HepG2 (cell line): ENCODE data around the gene PCBP4. TPM values are rescaled to one million over a fixed set of nuclear protein-coding genes. Genes with fewer than 3 reads are reported as not detected.

ENCODE experiments used
- ATAC-seq: fragments of 200-7000 bp; cut with Tn5 transposase; 3 replicates; pipeline ENCODE4 v1.9.1; 2020; ENCODE audit warnings: mild to moderate bottlenecking, moderate library complexity
- BruUV-seq: library from RNA; stranded (reverse); fragments of 400-500 nt; replicated peaks from 2 replicates; lab custom pipeline; 2021; lab: Mats Ljungman, UMichigan
- CTCF ChIA-PET: fragments of 300-600 bp; formaldehyde crosslinking; extraction: SDS; loops from one replicate; lab custom pipeline; 2021; ENCODE audit warnings: low total read pairs, inconsistent platforms, low intra/inter-chr PET ratio; lab: Yijun Ruan, JAX
- POLR2A ChIA-PET: fragments of 350-600 bp; sonication (Branson Sonifier 250); formaldehyde crosslinking; loops from one replicate; lab custom pipeline; 2020; ENCODE audit warnings: antibody characterized with exemption, inconsistent platforms; lab: Yijun Ruan, JAX
- DNase-seq: peaks from one replicate; pipeline ENCODE4 v3.0.0-alpha.2; 2015; ENCODE audit warnings: low spot score
- FAIRE-seq: peaks from 3 replicates; lab custom pipeline; 2011; peaks lifted over from hg19 to GRCh38; lab: Jason Lieb, UNC
- H2AFZ ChIP-seq: one replicate; pipeline ENCODE4 v1.6.1; 2011; ENCODE audit warnings: low read length, inconsistent platforms
- H3K27ac ChIP-seq: fragments of 300-600 bp; 3 replicates; pipeline ENCODE4 v1.8.0; 2011; ENCODE audit warnings: mixed run types, mild to moderate bottlenecking, mixed read lengths, low read length, inconsistent platforms; ENCODE audit not compliant: insufficient read depth; ENCODE audit errors: extremely low read length
- H3K27me3 ChIP-seq, 2 experiments: fragments of 200-600 bp in 1 of 2; 2 replicates in 1 of 2; 3 replicates in 1 of 2; pipeline versions ENCODE4 v1.6.0 to v1.8.0; 2011; ENCODE audit warnings: low read length in 2 of 2, mild to moderate bottlenecking in 2 of 2, moderate library complexity in 2 of 2, inconsistent platforms in 1 of 2; ENCODE audit not compliant: insufficient read depth in 2 of 2, control insufficient read depth in 1 of 2
- H3K36me3 ChIP-seq, 2 experiments: fragments of 200-600 bp in 1 of 2; replicated peaks in 1 of 2; 2 replicates in 1 of 2; 3 replicates in 1 of 2; pipeline versions ENCODE4 v1.5.1 to v1.8.0; 2011; ENCODE audit warnings: low read length in 2 of 2, inconsistent platforms in 1 of 2; ENCODE audit not compliant: insufficient read depth in 2 of 2, control insufficient read depth in 1 of 2
- H3K4me1 ChIP-seq: 2 replicates; pipeline ENCODE4 v1.5.1; 2012; ENCODE audit warnings: low read length, inconsistent platforms; ENCODE audit not compliant: insufficient read depth
- H3K4me2 ChIP-seq: 2 replicates; pipeline ENCODE4 v1.6.0; 2011; ENCODE audit warnings: low read depth, low read length, inconsistent platforms
- H3K4me3 ChIP-seq, 3 experiments: fragments of 200-600 bp in 1 of 3; sonication (generic), shearing (Covaris generic) in 1 of 3; replicated peaks in 1 of 3; 2 replicates each; pipeline ENCODE4 v1.5.1; 2011 to 2016; ENCODE audit warnings: low read length in 3 of 3, inconsistent platforms in 2 of 3, low read depth in 2 of 3, mild to moderate bottlenecking in 2 of 3, control low read depth in 1 of 3, mixed read lengths in 1 of 3; ENCODE audit not compliant: insufficient read depth in 1 of 3
- H3K79me2 ChIP-seq: one replicate; pipeline ENCODE4 v1.6.1; 2011; ENCODE audit warnings: low read length, inconsistent platforms; ENCODE audit not compliant: insufficient read depth
- H3K9ac ChIP-seq: 2 replicates; pipeline ENCODE4 v1.6.0; 2011; ENCODE audit warnings: mild to moderate bottlenecking, low read depth, low read length, inconsistent platforms; ENCODE audit not compliant: insufficient read depth
- H3K9me3 ChIP-seq: 2 replicates; pipeline ENCODE4 v1.5.1; 2012; ENCODE audit warnings: mild to moderate bottlenecking, low read length
- H4K20me1 ChIP-seq: 2 replicates; pipeline ENCODE4 v1.6.0; 2011; ENCODE audit warnings: inconsistent platforms, mild to moderate bottlenecking, low read length, moderate library complexity; ENCODE audit not compliant: insufficient read depth
- ARNT ChIP-seq: fragments of 450-650 bp; IDR thresholded peaks from 2 replicates; pipeline ENCODE4 v1.6.1; 2017
- HNRNPL ChIP-seq: fragments of 200-400 bp; formaldehyde crosslinking; IDR thresholded peaks from 2 replicates; pipeline ENCODE4 v1.6.1; 2017; ENCODE audit warnings: mild to moderate bottlenecking, low read depth, low read length
- MTA1 ChIP-seq: sonication (generic); formaldehyde crosslinking; IDR thresholded peaks from 2 replicates; pipeline ENCODE4 v1.4.0; 2020; ENCODE audit warnings: missing genetic modification reagents, mild to moderate bottlenecking, borderline replicate concordance
- NFE2L2 ChIP-seq: fragments of 150-350 bp; IDR thresholded peaks from 2 replicates; pipeline ENCODE4 v1.6.1; 2014; ENCODE audit warnings: low read length
- PCBP2 ChIP-seq: fragments of 200-400 bp; formaldehyde crosslinking; optimal IDR thresholded peaks from 2 replicates; pipeline ENCODE3; 2018; ENCODE audit warnings: low read length, low read depth; ENCODE audit not compliant: poor library complexity, severe bottlenecking
- PHB2 ChIP-seq: fragments of 450-650 bp; IDR thresholded peaks from 2 replicates; pipeline ENCODE4 v1.6.1; 2018; ENCODE audit not compliant: partially characterized antibody
- POLR2G ChIP-seq: fragments of 200-400 bp; formaldehyde crosslinking; IDR thresholded peaks from 2 replicates; pipeline ENCODE4 v1.6.1; 2018; ENCODE audit warnings: mild to moderate bottlenecking, low read depth, low read length, moderate library complexity
- RBFOX2 ChIP-seq: fragments of 200-400 bp; formaldehyde crosslinking; IDR thresholded peaks from 2 replicates; pipeline ENCODE4 v1.6.1; 2017; ENCODE audit warnings: low read depth, mild to moderate bottlenecking, low read length
- RXRA ChIP-seq: sonication (generic); formaldehyde crosslinking; IDR thresholded peaks from 2 replicates; pipeline ENCODE4 v1.5.1; 2020; ENCODE audit warnings: missing genetic modification reagents
- SMYD3 ChIP-seq: sonication (generic); formaldehyde crosslinking; IDR thresholded peaks from 2 replicates; pipeline ENCODE4 v1.8.1; 2023; ENCODE audit warnings: mild to moderate bottlenecking, missing genetic modification reagents
- SRF ChIP-seq: IDR thresholded peaks from 2 replicates; pipeline ENCODE4 v1.6.1; 2011; ENCODE audit warnings: mild to moderate bottlenecking, low read depth, low read length, moderate library complexity
- ZNF224 ChIP-seq: sonication (generic); formaldehyde crosslinking; IDR thresholded peaks from 2 replicates; pipeline ENCODE4 v1.5.0; 2020; ENCODE audit warnings: mild to moderate bottlenecking, missing genetic modification reagents
- ZNF569 ChIP-seq: sonication (generic); formaldehyde crosslinking; IDR thresholded peaks from 2 replicates; pipeline ENCODE4 v1.5.0; 2020; ENCODE audit warnings: mild to moderate bottlenecking, missing genetic modification reagents, moderate library complexity, borderline replicate concordance
- ZNF737 ChIP-seq: sonication (generic); formaldehyde crosslinking; IDR thresholded peaks from 2 replicates; pipeline ENCODE4 v1.5.0; 2020; ENCODE audit warnings: missing genetic modification reagents, mild to moderate bottlenecking, borderline replicate concordance
- WGBS: methylation state at CpG from one replicate; pipeline ENCODE4 v1.1.6; 2017; ENCODE audit warnings: low lambda C conversion rate; 5-methylcytosine and 5-hydroxymethylcytosine counted together
- in situ Hi-C: cut with HindIII; loops from 2 replicates; pipeline ENCODE4 v1.10.0; 2017; ENCODE audit warnings: low pct_unique_long_range_greater_than_20kb; ENCODE audit not compliant: extremely low pct_ligation_motif_present
- intact Hi-C: fragments of 100-400 bp; cut with micrococcal nuclease; formaldehyde crosslinking; loops from one replicate; pipeline ENCODE4 v1.10.0; 2022; ENCODE audit not compliant: unreplicated experiment
- polyA plus RNA-seq, 8 experiments: library from polyadenylated mRNA; depleted of rRNA in 3 of 8; stranded (reverse) in 7 of 8; unstranded in 1 of 8; fragments of >200 nt; fragmentation: Illumina TruSeq in 4 of 8; extraction: Trizol in 4 of 8; gene quantifications; 2 replicates each; pipeline versions ENCODE4 v1.2.1 to v1.2.3, GENCODE V29; 2011 to 2016; ENCODE audit warnings: low read depth in 4 of 8, missing spikeins in 1 of 8, mixed read lengths in 1 of 8; ENCODE audit not compliant: insufficient read depth in 1 of 8
- total RNA-seq, 5 experiments: library from RNA; depleted of rRNA; stranded (reverse); fragments of >200 nt; fragmentation: Illumina TruSeq; extraction: Trizol; gene quantifications; 2 replicates each; pipeline ENCODE4 v1.2.3, GENCODE V29; 2016; ENCODE audit warnings: low read depth in 1 of 5
- TF ChIP-seq, protein P1 (sequence below): sonication (generic); formaldehyde crosslinking; IDR thresholded peaks from 2 replicates; pipeline ENCODE4 v1.5.0; 2020; ENCODE audit warnings: mild to moderate bottlenecking, low read depth, missing genetic modification reagents, borderline replicate concordance
- TF ChIP-seq, protein P2 (sequence below): sonication (generic); formaldehyde crosslinking; IDR thresholded peaks from 2 replicates; pipeline ENCODE4 v1.4.0; 2020; ENCODE audit warnings: missing genetic modification reagents
- TF ChIP-seq, protein P3 (sequence below): sonication (generic); formaldehyde crosslinking; IDR thresholded peaks from 2 replicates; pipeline ENCODE4 v1.5.0; 2020; ENCODE audit warnings: mild to moderate bottlenecking, missing genetic modification reagents, borderline replicate concordance

PCBP4 gene
- total and polyA plus RNA-seq, 2 of the 13 experiments (the other 11 are each of a cell fraction or from before 2014, with no cell fraction given) = 36.8 to 51.3 TPM

DNA sequence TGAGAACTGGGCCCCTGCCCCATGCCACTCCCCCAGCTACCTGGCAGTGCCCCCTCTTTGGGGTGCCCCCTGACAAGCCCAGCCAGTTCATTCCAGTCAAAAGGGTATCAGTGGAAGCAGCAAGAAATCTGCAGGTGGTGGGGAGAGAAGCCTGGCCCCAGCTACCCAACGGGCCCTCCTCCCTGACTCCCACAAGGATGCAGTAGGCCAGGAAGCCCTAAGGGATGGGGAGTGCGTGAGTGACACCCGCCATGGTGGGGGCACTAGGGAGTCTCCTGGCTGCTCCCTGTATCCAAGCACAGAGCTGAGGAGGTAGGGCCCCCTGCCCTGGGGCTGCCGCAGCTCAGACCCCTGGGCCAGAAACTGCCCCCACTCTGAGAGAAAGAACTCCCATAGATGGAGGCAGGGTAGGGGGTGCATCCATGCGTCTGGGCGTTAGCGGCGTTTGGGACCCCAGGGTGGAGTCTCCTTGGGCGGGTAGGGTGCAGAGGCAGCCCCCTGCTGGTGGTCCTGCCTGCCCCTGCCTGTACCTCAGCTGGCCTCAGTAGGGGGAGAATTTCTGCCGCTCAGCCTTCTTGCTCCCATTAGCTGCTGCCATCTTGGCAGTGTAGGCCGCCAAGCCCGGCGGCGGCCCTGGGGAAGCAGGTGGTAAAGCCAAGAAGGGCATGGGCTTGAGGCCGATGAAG, 9.6 kb downstream of the PCBP4 start (continued):
- TF ChIP-seq RXRA (no peak), ZNF224 (CRISPR knock-in tag) (no peak), MTA1 (CRISPR knock-in tag) (no peak), NFE2L2 (no peak), ARNT (no peak)
- TF ChIP-seq, protein P1, sequence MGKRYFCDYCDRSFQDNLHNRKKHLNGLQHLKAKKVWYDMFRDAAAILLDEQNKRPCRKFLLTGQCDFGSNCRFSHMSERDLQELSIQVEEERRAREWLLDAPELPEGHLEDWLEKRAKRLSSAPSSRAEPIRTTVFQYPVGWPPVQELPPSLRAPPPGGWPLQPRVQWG (CRISPR knock-in tag) = no peak

DNA sequence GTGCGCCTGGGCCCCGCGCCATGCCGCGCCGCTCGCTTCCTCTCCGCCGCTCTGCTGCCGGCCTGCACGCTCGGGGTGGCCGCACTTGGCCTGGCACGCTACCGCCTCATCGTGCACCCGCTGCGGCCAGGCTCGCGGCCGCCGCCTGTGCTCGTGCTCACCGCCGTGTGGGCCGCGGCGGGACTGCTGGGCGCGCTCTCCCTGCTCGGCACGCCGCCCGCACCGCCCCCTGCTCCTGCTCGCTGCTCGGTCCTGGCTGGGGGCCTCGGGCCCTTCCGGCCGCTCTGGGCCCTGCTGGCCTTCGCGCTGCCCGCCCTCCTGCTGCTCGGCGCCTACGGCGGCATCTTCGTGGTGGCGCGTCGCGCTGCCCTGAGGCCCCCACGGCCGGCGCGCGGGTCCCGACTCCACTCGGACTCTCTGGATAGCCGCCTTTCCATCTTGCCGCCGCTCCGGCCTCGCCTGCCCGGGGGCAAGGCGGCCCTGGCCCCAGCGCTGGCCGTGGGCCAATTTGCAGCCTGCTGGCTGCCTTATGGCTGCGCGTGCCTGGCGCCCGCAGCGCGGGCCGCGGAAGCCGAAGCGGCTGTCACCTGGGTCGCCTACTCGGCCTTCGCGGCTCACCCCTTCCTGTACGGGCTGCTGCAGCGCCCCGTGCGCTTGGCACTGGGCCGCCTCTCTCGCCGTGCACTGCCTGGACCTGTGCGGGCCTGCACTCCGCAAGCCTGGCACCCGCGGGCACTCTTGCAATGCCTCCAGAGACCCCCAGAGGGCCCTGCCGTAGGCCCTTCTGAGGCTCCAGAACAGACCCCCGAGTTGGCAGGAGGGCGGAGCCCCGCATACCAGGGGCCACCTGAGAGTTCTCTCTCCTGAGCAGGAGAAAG, 11.1 kb downstream of the PCBP4 start:
- no peak overlapping the region for H2AFZ ChIP-seq
- DNase-seq = no peak
- H3K4me2 ChIP-seq = no peak overlapping the region
- BruUV-seq = no TSS peak
- no peak for FAIRE-seq
- no peak overlapping the region for H3K27ac ChIP-seq
- no peak overlapping the region for H3K4me3 ChIP-seq
- ATAC-seq = peak; percentile 18
- in situ Hi-C loops = no loop called here
- H3K4me1 ChIP-seq = peaks cover 10% of the 10 kb centered on the region
- H4K20me1 ChIP-seq = no peaks in the 10 kb centered on the region
- no peak overlapping the region for H3K9ac ChIP-seq
- H3K9me3 ChIP-seq = no peaks in the 10 kb centered on the region
- no peaks in the 10 kb centered on the region for H3K27me3 ChIP-seq
- ChIA-PET CTCF (no interaction called here), POLR2A (interaction anchor here (1.3 kb wide), 1 partner anchor 17 kb away, joined by 4 read pairs; the partner anchor contains the start of gene ABHD14B)
- WGBS = 97% methylated on average over 85 of the region's 97 CpGs
- intact Hi-C loops = no loop called here
- H3K79me2 ChIP-seq = no peaks in the 10 kb centered on the region
- peaks cover 4 to 19% of the 10 kb centered on the region in 2 experiments; a peak in 4 of 5 replicates for H3K36me3 ChIP-seq
- TF ChIP-seq SMYD3 (CRISPR knock-in tag) (no peak), PCBP2 (no peak), SRF (no peak), POLR2G (no peak), ZNF737 (CRISPR knock-in tag) (no peak), ZNF569 (CRISPR knock-in tag) (no peak), RBFOX2 (peak; percentile 60; the same call in 1 of the 2 replicates), HNRNPL (peak; percentile 83), PHB2 (no peak)
- TF ChIP-seq, protein P2, sequence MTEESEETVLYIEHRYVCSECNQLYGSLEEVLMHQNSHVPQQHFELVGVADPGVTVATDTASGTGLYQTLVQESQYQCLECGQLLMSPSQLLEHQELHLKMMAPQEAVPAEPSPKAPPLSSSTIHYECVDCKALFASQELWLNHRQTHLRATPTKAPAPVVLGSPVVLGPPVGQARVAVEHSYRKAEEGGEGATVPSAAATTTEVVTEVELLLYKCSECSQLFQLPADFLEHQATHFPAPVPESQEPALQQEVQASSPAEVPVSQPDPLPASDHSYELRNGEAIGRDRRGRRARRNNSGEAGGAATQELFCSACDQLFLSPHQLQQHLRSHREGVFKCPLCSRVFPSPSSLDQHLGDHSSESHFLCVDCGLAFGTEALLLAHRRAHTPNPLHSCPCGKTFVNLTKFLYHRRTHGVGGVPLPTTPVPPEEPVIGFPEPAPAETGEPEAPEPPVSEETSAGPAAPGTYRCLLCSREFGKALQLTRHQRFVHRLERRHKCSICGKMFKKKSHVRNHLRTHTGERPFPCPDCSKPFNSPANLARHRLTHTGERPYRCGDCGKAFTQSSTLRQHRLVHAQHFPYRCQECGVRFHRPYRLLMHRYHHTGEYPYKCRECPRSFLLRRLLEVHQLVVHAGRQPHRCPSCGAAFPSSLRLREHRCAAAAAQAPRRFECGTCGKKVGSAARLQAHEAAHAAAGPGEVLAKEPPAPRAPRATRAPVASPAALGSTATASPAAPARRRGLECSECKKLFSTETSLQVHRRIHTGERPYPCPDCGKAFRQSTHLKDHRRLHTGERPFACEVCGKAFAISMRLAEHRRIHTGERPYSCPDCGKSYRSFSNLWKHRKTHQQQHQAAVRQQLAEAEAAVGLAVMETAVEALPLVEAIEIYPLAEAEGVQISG = no peak
- TF ChIP-seq, protein P3, sequence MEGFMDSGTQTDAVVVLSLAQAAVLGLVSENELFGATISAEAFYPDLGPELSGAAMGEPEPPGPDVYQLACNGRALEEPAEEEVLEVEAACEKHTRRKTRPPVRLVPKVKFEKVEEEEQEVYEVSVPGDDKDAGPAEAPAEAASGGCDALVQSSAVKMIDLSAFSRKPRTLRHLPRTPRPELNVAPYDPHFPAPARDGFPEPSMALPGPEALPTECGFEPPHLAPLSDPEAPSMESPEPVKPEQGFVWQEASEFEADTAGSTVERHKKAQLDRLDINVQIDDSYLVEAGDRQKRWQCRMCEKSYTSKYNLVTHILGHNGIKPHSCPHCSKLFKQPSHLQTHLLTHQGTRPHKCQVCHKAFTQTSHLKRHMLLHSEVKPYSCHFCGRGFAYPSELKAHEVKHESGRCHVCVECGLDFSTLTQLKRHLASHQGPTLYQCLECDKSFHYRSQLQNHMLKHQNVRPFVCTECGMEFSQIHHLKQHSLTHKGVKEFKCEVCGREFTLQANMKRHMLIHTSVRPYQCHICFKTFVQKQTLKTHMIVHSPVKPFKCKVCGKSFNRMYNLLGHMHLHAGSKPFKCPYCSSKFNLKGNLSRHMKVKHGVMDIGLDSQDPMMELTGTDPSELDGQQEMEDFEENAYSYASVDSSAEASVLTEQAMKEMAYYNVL (CRISPR knock-in tag) = no peak
